Measurements from ENCODE around the gene URB2. TPM values are rescaled to one million over a fixed set of nuclear protein-coding genes. Genes with fewer than 3 reads are reported as not detected.

URB2 gene
- total RNA-seq, 1 experiment from 2014 or later: 21.9 TPM

DNA sequence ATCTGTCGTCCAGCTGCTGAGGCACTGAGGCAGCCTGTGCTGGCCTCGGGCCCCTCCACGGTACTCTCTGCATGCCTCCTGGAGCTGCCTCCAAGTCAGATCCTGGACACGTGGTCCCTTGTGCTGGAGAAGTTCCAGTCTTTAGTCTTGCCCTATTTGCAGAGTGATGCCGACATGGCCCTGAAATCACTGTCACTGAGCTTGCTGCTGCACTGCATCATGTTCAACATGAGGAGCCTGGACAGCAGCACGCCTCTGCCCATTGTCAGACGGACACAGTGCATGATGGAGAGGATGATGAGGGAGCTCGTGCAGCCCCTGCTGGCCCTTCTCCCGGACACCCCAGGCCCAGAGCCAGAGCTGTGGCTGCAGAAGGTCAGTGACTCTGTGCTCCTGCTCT lies 10.0 kb downstream of the URB2 start:
- H3K4me3 ChIP-seq (ENCODE audit: low read depth in 2 of 2, low read length in 2 of 2): no peak overlapping the region
- TF ChIP-seq TCF7L2 (IDR thresholded peaks at IDR 0.05; ENCODE audit: low read depth, low read length) (no peak), SIN3A (IDR thresholded peaks at IDR 0.05; ENCODE audit: borderline replicate concordance, insufficient read depth, low read depth, low read length) (no peak), POLR2AphosphoS5 (IDR thresholded peaks at IDR 0.05; ENCODE audit: low read depth, low read length) (no peak)
- TF ChIP-seq, protein P1, sequence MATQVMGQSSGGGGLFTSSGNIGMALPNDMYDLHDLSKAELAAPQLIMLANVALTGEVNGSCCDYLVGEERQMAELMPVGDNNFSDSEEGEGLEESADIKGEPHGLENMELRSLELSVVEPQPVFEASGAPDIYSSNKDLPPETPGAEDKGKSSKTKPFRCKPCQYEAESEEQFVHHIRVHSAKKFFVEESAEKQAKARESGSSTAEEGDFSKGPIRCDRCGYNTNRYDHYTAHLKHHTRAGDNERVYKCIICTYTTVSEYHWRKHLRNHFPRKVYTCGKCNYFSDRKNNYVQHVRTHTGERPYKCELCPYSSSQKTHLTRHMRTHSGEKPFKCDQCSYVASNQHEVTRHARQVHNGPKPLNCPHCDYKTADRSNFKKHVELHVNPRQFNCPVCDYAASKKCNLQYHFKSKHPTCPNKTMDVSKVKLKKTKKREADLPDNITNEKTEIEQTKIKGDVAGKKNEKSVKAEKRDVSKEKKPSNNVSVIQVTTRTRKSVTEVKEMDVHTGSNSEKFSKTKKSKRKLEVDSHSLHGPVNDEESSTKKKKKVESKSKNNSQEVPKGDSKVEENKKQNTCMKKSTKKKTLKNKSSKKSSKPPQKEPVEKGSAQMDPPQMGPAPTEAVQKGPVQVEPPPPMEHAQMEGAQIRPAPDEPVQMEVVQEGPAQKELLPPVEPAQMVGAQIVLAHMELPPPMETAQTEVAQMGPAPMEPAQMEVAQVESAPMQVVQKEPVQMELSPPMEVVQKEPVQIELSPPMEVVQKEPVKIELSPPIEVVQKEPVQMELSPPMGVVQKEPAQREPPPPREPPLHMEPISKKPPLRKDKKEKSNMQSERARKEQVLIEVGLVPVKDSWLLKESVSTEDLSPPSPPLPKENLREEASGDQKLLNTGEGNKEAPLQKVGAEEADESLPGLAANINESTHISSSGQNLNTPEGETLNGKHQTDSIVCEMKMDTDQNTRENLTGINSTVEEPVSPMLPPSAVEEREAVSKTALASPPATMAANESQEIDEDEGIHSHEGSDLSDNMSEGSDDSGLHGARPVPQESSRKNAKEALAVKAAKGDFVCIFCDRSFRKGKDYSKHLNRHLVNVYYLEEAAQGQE (IDR thresholded peaks at IDR 0.05; ENCODE audit: insufficient read depth in 1 of 2, low read depth in 2 of 2, low read length in 1 of 2): no peak
- TF ChIP-seq, protein P2, sequence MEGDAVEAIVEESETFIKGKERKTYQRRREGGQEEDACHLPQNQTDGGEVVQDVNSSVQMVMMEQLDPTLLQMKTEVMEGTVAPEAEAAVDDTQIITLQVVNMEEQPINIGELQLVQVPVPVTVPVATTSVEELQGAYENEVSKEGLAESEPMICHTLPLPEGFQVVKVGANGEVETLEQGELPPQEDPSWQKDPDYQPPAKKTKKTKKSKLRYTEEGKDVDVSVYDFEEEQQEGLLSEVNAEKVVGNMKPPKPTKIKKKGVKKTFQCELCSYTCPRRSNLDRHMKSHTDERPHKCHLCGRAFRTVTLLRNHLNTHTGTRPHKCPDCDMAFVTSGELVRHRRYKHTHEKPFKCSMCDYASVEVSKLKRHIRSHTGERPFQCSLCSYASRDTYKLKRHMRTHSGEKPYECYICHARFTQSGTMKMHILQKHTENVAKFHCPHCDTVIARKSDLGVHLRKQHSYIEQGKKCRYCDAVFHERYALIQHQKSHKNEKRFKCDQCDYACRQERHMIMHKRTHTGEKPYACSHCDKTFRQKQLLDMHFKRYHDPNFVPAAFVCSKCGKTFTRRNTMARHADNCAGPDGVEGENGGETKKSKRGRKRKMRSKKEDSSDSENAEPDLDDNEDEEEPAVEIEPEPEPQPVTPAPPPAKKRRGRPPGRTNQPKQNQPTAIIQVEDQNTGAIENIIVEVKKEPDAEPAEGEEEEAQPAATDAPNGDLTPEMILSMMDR (IDR thresholded peaks at IDR 0.05): no peak
- intact Hi-C loops (cut with micrococcal nuclease; ENCODE audit: unreplicated experiment): no loop called here
- DNase-seq (ENCODE audit: low read depth, low spot score) (no peak), ATAC-seq (no peak)
- no peak overlapping the region for H3K27ac ChIP-seq (ENCODE audit: low read length)
- in situ Hi-C loops (cut with HindIII; ENCODE audit: low pct_unique_long_range_greater_than_20kb, low sequenced_read_pairs): no loop called here
- CTCF ChIA-PET: no interaction called here
- H3K9me3 ChIP-seq (ENCODE audit: control insufficient read depth, insufficient read depth, low read depth, low read length): no peaks in the 10 kb centered on the region
- no peaks in the 10 kb centered on the region for H3K4me1 ChIP-seq (ENCODE audit: control insufficient read depth, insufficient read depth, low read length)
- peaks cover 17% of the 10 kb centered on the region for H3K36me3 ChIP-seq (ENCODE audit: control insufficient read depth, insufficient read depth, low read length)
- no TSS peak for BruUV-seq (replicated peaks)
- H3K27me3 ChIP-seq (ENCODE audit: control insufficient read depth, insufficient read depth, low read length): no peaks in the 10 kb centered on the region
- POLR2A ChIA-PET: no interaction called here

GRCh38 chr1:229637746-229638145 lies 11.7 kb downstream of the URB2 start:
- peaks cover 12% of the 10 kb centered on the region; the same call in 1 of the 2 replicates for H3K36me3 ChIP-seq (ENCODE audit: control insufficient read depth, insufficient read depth, low read length)
- in situ Hi-C loops (cut with HindIII; ENCODE audit: low pct_unique_long_range_greater_than_20kb, low sequenced_read_pairs) (no loop called here), intact Hi-C loops (cut with micrococcal nuclease; ENCODE audit: unreplicated experiment) (no loop called here)
- ChIA-PET POLR2A (no interaction called here), CTCF (no interaction called here)
- no TSS peak for BruUV-seq (replicated peaks)
- no peaks in the 10 kb centered on the region for H3K9me3 ChIP-seq (ENCODE audit: control insufficient read depth, insufficient read depth, low read depth, low read length)
- TF ChIP-seq TCF7L2 (IDR thresholded peaks at IDR 0.05; ENCODE audit: low read depth, low read length) (no peak), SIN3A (IDR thresholded peaks at IDR 0.05; ENCODE audit: borderline replicate concordance, insufficient read depth, low read depth, low read length) (no peak), POLR2AphosphoS5 (IDR thresholded peaks at IDR 0.05; ENCODE audit: low read depth, low read length) (no peak)
- TF ChIP-seq, protein P1 (IDR thresholded peaks at IDR 0.05; ENCODE audit: insufficient read depth in 1 of 2, low read depth in 2 of 2, low read length in 1 of 2): no peak
- TF ChIP-seq, protein P2 (IDR thresholded peaks at IDR 0.05): no peak
- H3K27me3 ChIP-seq (ENCODE audit: control insufficient read depth, insufficient read depth, low read length): no peaks in the 10 kb centered on the region
- H3K4me3 ChIP-seq (ENCODE audit: low read depth in 2 of 2, low read length in 2 of 2): no peak overlapping the region
- H3K4me1 ChIP-seq (ENCODE audit: control insufficient read depth, insufficient read depth, low read length): no peaks in the 10 kb centered on the region
- H3K27ac ChIP-seq (ENCODE audit: low read length): no peak overlapping the region
- ATAC-seq: no peak
- DNase-seq (ENCODE audit: low read depth, low spot score): no peak

All from Panc1 (cell line).